IPS-18c (cell line): ENCODE measurements around the gene GPD1L.
"Not testable (repeated sequence)": the region's sequence is repeated elsewhere in the genome, so short reads cannot be mapped to it uniquely, and the experiment has no call there.

Source experiments
- H3K4me3 ChIP-seq: 2 replicates; pipeline ENCODE4 v1.7.0; 2013; ENCODE audit warnings: low read depth, mild to moderate bottlenecking, low read length, moderate library complexity; ENCODE audit not compliant: insufficient read depth
- H3K9me3 ChIP-seq: one replicate; pipeline ENCODE4 v1.6.1; 2013; ENCODE audit warnings: mild to moderate bottlenecking, low read length, moderate library complexity; ENCODE audit not compliant: control insufficient read depth, insufficient read depth

GPD1L gene

GRCh38 chr3:32106132-32106928, at the start of gene GPD1L:
Gene GPD1L, plus strand, starts transcription at chr3:32106620. Its CDS starts 92 bp downstream, at chr3:32106712.
- peak within 1 kb of the TSS; percentile 73 for H3K4me3 ChIP-seq
- H3K9me3 ChIP-seq = no peaks in the 10 kb centered on the region

- not testable (repeated sequence) for H3K4me3 ChIP-seq, H3K9me3 ChIP-seq
Observed at GRCh38 chr3:32058465-32058864, 48.0 kb upstream of the GPD1L start.

- no peak overlapping the region for H3K4me3 ChIP-seq
- H3K9me3 ChIP-seq = no peaks in the 10 kb centered on the region
Observed at GRCh38 chr3:32062950-32063582, 43.4 kb upstream of the GPD1L start.

- Histone ChIP-seq H3K9me3 (no peaks in the 10 kb centered on the region), H3K4me3 (no peak overlapping the region)
Observed at GRCh38 chr3:32066686-32067085, 39.7 kb upstream of the GPD1L start.

- H3K9me3 ChIP-seq, H3K4me3 ChIP-seq: not testable (repeated sequence)
Observed at GRCh38 chr3:32074194-32074593, 32.2 kb upstream of the GPD1L start.

GRCh38 chr3:32076566-32076965, 29.9 kb upstream of the GPD1L start:
- no peaks in the 10 kb centered on the region for H3K9me3 ChIP-seq
- H3K4me3 ChIP-seq = no peak overlapping the region

- Histone ChIP-seq H3K4me3 (no peak overlapping the region), H3K9me3 (no peaks in the 10 kb centered on the region)
Observed at GRCh38 chr3:32077260-32078084, 28.9 kb upstream of the GPD1L start.

- Histone ChIP-seq H3K9me3 (no peaks in the 10 kb centered on the region), H3K4me3 (no peak overlapping the region)
Observed at GRCh38 chr3:32078085-32078634, 28.3 kb upstream of the GPD1L start.

GRCh38 chr3:32078864-32079263, 27.6 kb upstream of the GPD1L start:
- Histone ChIP-seq H3K4me3 (no peak overlapping the region), H3K9me3 (no peaks in the 10 kb centered on the region)

- Histone ChIP-seq H3K4me3 (no peak overlapping the region), H3K9me3 (no peaks in the 10 kb centered on the region)
Observed at GRCh38 chr3:32082721-32083120, 23.7 kb upstream of the GPD1L start.

- H3K9me3 ChIP-seq = no peaks in the 10 kb centered on the region
- H3K4me3 ChIP-seq = no peak overlapping the region
Observed at GRCh38 chr3:32083702-32084270, 22.6 kb upstream of the GPD1L start.

- Histone ChIP-seq H3K4me3 (no peak overlapping the region), H3K9me3 (no peaks in the 10 kb centered on the region)
Observed at GRCh38 chr3:32084870-32085269, 21.6 kb upstream of the GPD1L start.

GRCh38 chr3:32086464-32086863, 20.0 kb upstream of the GPD1L start:
- Histone ChIP-seq H3K4me3 (no peak overlapping the region), H3K9me3 (no peaks in the 10 kb centered on the region)

GRCh38 chr3:32089476-32089875, 16.9 kb upstream of the GPD1L start:
- Histone ChIP-seq H3K9me3 (no peaks in the 10 kb centered on the region), H3K4me3 (no peak overlapping the region)

GRCh38 chr3:32093204-32093603, 13.2 kb upstream of the GPD1L start:
- H3K9me3 ChIP-seq = no peaks in the 10 kb centered on the region

GRCh38 chr3:32095431-32095830, 11.0 kb upstream of the GPD1L start:
- H3K9me3 ChIP-seq = no peaks in the 10 kb centered on the region
- no peak overlapping the region for H3K4me3 ChIP-seq

More at GRCh38 chr3:32093204-32093603, 13.2 kb upstream of the GPD1L start:
- no peak overlapping the region for H3K4me3 ChIP-seq

GRCh38 chr3:32097768-32098167, 8.7 kb upstream of the GPD1L start:
- Histone ChIP-seq H3K9me3 (no peaks in the 10 kb centered on the region), H3K4me3 (no peak overlapping the region)
